ENCODE results near the gene DYNLRB2. TPM values are rescaled to one million over a fixed set of nuclear protein-coding genes. Genes with fewer than 3 reads are reported as not detected.

DYNLRB2 gene
- total RNA-seq, 2 donors from 2014 or later = not detected

GRCh38 chr16:80599466-80599865 lies 58.7 kb downstream of the DYNLRB2 start:
- peaks cover 12% of the 10 kb centered on the region for H3K9me3 Mint-ChIP-seq
- peaks cover 15% of the 10 kb centered on the region for H3K27me3 Mint-ChIP-seq
- peaks cover 8% of the 10 kb centered on the region for H3K36me3 Mint-ChIP-seq (ENCODE audit: low read depth)
- no peak for ATAC-seq (replicated peaks)
- no peak overlapping the region for H3K27ac Mint-ChIP-seq
- H3K4me1 Mint-ChIP-seq = no peaks in the 10 kb centered on the region
- H3K4me3 Mint-ChIP-seq = no peak overlapping the region

All from activated T-helper 17 cell treated with anti-CD3 and anti-CD28 coated beads, Interleukin-2, amount 50 U/mL, for 72 hours (primary cell).